Ecto neural progenitor cell (in vitro differentiated cells): ENCODE data around the gene SPATC1L.

Experiments
- DNase-seq: peaks from one replicate; pipeline ENCODE4 v3.0.0-alpha.2; 2018; ENCODE audit warnings: low spot score

SPATC1L gene

DNA sequence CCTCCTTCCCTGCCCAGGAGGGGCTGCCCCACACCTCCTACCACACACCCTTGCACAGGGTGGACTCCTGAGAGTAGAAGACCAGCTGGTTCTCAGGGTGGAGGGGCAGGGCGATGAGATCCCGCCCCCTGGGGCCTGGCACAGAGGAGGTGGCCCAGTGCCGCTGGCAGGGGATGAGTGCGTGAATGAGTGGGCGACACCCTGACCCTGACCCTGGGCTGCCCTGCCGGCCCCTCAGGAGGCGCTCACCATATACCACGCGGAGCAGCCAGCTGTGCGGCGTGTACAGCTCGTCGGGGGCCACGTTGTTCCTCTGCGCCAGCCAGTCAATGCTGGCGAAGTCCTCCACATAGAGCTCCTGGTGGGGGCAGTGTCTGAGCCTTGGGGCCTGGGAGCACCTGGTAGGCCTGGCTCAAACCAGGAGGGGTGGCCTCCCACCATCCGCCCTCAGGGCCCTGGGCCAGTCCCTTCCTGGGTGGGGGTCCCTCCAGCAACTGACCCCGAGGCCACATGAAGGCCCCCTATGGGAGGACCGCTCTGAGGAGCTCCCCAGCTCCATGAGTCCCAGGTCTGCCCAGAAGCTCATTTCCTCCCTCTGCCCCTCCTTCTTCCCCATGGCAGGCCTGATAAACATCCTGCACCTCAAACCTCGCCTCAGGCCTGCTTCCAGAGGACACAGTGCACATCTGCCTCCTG lies 31.3 kb upstream of the SPATC1L start:
- no peak for DNase-seq

GRCh38 chr21:46214478-46215340 lies 30.4 kb upstream of the SPATC1L start:
- DNase-seq: no peak

DNA sequence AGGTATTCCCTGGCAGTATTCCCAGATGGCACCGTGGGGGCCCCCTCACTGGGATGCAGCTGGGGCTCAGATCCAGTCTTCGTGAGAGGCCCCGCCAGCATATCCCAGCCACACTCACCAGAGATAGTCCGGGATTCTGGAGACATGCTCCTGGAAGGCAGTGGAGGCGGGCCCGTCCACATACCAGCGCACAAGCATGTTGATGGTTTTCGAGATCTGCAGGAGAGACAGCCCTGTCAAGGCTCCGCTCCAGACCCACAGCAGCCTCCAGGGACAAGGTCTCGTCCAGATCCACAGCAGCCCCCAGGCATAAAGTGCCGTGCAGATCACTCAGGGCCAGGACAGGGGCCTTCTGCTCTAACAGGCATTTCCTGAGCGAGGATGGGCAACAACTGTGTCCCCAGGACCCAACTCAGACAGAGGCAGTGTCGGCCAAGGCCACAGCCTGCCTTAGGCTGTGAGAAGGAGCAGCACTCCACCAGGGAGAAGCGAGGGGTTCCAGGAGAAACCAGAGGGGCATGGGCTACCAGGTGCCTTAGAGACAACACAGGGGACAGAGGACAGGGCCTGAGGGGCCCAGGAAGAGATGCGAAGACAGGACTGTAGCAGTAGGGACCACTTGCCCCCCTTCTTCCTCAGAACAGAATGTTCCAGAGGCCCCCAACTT lies 29.5 kb upstream of the SPATC1L start:
- no peak for DNase-seq

DNA sequence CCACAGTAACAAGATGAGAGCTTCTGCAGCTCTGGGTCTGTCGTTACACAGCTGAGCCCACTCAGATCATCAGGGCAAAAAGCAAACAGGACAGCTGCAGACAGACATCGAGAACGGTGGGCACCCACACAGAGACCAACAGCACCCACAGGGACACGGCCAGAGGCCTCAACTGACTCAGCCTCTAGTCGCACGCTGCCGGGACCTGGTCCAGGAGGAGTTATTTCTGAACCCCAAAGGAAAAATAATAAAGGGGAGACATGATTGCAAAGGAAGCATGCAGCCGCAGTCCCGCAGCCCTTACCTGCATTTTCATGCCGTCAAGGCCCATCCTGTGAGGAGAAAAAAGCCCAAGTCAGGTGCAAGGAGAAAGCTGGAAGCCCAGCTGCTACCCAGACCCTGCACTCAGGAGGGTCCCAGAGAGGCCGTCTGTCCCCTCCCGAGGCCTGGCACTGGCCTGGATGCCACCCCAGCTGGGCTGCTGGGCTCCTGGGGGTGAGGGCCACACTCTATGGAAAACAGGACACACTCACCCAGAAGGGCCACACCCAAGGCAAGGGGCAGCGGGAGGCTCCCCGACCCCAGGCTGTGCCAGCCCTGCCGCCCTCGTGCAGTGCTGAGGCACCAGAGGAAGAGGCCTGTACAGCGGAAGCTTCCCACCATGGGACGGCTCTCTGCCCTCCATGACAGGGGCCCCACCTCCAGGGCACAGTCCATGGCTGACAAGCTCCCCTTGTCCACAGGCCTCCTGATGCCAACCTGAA lies 28.6 kb upstream of the SPATC1L start:
- DNase-seq: no peak

DNA sequence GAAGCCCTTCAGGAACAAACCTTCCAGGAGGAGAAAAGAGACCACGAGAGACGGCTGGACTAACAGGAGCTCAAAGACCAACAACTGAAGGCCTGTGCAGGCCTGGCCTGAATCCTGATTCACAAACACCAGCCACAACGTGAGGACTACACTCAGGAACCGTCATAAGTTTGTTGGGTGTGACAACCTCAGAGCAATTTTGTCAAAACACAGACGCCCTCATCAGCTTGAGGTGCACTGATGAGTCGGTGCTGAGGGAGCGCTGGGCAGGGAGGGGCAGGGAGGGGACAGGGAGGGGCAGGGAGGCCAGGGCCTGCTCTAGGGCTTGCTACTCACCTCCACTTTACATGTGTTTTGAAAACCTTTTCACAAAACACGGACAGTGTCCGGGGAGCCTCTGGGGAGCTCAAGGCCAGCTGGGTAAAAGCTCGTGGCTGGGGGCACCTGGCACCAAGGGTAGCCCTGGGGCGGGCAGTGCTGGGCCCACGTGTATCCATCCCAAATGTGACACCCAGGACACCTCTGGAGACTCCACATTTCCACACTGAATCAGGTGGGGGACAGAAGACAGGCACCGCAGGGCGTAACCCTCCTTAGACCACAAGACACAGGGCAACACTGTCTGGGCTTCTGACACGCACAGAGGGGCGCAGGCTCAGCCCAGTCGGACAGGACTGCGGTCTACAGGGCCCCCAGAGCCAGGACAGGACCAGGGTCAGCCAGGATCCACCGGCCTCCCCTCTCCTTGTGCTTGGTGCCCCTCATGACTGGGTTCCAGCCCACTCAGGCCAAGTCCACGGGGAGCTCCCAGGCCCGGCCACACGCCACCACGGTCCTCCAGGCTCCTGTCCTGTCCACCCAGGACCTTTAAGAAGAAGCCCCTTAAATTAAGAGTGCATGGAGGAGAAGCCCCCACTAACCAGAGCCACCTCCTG lies 27.8 kb upstream of the SPATC1L start:
- DNase-seq: no peak

- no peak for DNase-seq
Measured at GRCh38 chr21:46211376-46211775, 27.1 kb upstream of the SPATC1L start.

DNA sequence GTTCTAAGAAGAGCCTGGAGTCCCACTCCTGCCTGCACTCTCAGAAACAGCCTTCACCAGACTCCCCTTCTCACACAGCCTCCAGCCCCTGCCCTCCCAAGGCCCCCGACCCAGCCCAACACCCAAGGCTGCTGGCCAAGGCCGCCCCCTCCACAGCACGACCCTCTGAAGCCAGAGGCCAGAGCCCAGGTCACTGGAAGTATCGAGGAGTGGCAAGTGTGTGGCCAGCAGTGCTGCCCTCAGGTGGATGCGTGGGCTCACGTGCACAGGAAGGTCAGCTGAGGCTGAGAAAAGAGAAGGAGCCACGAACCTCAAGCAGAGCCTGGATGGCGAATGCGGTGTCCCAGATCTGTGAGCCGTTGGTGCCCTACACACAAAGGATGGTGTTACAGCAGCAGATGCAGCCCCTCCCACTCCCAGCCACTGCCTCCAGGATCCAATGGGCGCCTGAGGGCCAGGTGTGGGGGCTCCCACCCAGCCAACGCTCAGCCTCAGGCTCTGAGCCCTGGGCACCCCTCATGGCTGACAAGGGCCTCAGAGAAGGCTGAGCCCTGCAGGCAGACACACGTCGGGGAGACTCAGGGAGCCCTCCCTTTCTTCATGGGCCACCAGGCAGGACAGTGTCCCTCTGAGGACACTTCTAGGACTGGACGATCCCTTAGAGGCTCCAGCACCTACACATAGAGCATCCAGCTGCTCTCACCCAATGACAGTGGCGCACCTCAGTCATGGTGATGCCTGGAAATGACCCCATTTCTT lies 26.3 kb upstream of the SPATC1L start:
- DNase-seq: no peak

GRCh38 chr21:46208761-46209721 lies 24.8 kb upstream of the SPATC1L start:
- DNase-seq: no peak

DNA sequence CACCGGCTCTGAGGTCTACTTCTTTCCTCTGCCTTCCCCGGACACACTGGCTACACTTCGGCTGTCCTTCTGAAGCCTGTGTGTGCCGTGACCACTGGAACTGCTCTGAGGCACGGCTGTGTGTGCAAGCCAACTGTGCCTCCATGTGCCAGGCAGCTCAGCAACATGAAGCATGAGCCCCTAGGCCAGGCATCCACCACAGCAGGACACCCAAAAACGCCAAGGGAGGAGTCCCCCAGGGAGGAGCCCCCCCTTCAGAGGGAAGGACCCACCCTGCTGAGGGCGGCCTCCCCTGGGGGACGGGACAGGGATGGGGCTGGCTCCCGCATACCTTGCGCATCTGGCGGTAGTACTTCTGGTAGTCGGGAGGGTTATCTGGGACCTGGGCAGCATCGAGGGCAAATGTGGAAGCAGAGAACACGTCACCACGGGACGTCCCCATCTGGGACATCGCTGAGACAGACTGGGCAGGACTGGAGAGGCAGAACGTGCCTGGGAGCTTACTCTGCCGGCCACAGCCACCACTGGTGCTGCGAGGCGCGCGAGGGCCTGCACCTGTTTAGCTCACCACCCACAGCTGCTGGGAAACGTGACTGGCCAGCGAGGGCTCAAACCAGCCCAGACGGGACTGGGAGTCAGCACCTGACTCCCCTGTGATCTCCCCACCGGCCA lies 23.8 kb upstream of the SPATC1L start:
- DNase-seq: no peak

GRCh38 chr21:46207006-46207919 lies 23.0 kb upstream of the SPATC1L start:
- DNase-seq: no peak

- DNase-seq: no peak
Measured at GRCh38 chr21:46206163-46207005, 22.1 kb upstream of the SPATC1L start.

- DNase-seq: no peak
Measured at GRCh38 chr21:46205766-46206162, 21.5 kb upstream of the SPATC1L start.

DNA sequence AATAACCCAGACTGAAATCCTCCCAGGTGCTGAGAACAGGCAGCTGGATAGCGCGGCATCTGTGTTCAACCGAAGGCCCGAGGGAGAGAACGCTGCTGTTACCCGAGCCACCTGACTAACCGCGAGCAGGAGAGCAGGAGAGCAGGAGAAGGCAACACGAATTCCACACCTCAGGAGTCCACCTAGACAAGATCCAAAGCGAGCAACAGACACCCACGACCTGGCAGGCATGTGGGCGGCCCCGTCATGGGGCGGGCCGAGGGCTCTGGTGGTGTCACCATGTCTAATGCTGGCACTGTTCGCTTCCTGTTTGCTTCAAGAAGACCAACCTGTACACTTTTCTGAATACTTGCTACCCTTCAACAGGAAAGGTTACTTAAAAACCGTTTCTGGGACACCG lies 20.9 kb upstream of the SPATC1L start:
- no peak for DNase-seq

GRCh38 chr21:46203203-46203600 lies 18.9 kb upstream of the SPATC1L start:
- no peak for DNase-seq

GRCh38 chr21:46202592-46203202 lies 18.4 kb upstream of the SPATC1L start:
- no peak for DNase-seq
